Endothelial cell of hepatic sinusoid (primary cell): ENCODE data around the gene OR10G2.
"Not testable (repeated sequence)": the region's sequence is repeated elsewhere in the genome, so short reads cannot be mapped to it uniquely, and the experiment has no call there.

Source experiments
- in situ Hi-C: cut with HindIII; loops from 2 replicates; pipeline ENCODE4 v1.10.0; 2017; ENCODE audit warnings: low sequenced_read_pairs

The OR10G2 gene

GRCh38 chr14:21634840-21635239 lies at the start of gene OR10G2:
OR10G2 (minus strand) TSS chr14:21634940; CDS start chr14:21634842, 98 bp downstream.
- in situ Hi-C loops: no loop called here

GRCh38 chr14:21680072-21680471 lies 45.3 kb upstream of the OR10G2 start:
- in situ Hi-C loops: no loop called here

- in situ Hi-C loops: no loop called here
These were observed 40.8 kb upstream of the OR10G2 start for GRCh38 chr14:21675566-21675965.

GRCh38 chr14:21673718-21674117 lies 39.0 kb upstream of the OR10G2 start, which contains the start of gene OR4E1:
OR4E1 (minus strand) TSS chr14:21673818; CDS start chr14:21670935, 2,883 bp downstream.
- in situ Hi-C loops: no loop called here

- in situ Hi-C loops: no loop called here
These were observed 37.4 kb upstream of the OR10G2 start for GRCh38 chr14:21672116-21672515.

GRCh38 chr14:21671371-21671770 lies 36.6 kb upstream of the OR10G2 start:
- in situ Hi-C loops: no loop called here

- in situ Hi-C loops: no loop called here
These were observed 34.5 kb upstream of the OR10G2 start for GRCh38 chr14:21669284-21669683.

GRCh38 chr14:21668377-21668776 lies 33.6 kb upstream of the OR10G2 start:
- in situ Hi-C loops: no loop called here

- in situ Hi-C loops: no loop called here
These were observed 22.2 kb upstream of the OR10G2 start for GRCh38 chr14:21656980-21657379.

- in situ Hi-C loops: no loop called here
These were observed 19.5 kb upstream of the OR10G2 start for GRCh38 chr14:21654215-21654614.

- in situ Hi-C loops: no loop called here
These were observed 18.7 kb upstream of the OR10G2 start, which contains the start of gene OR4E2 for GRCh38 chr14:21653331-21653885. OR4E2 (plus strand) TSS chr14:21653835; CDS start chr14:21665083, 11,248 bp downstream.

GRCh38 chr14:21652209-21652808 lies 17.6 kb upstream of the OR10G2 start:
- in situ Hi-C loops: no loop called here

- in situ Hi-C loops: no loop called here
These were observed 12.6 kb upstream of the OR10G2 start for GRCh38 chr14:21647380-21647779.

- in situ Hi-C loops: no loop called here
These were observed 8.7 kb upstream of the OR10G2 start for GRCh38 chr14:21643407-21643806.

- in situ Hi-C loops: no loop called here
These were observed 7.9 kb upstream of the OR10G2 start for GRCh38 chr14:21642683-21643082.

GRCh38 chr14:21631084-21631483 lies 3.7 kb downstream of the OR10G2 start:
- in situ Hi-C loops: no loop called here

- in situ Hi-C loops: not testable (repeated sequence)
These were observed 4.2 kb downstream of the OR10G2 start for GRCh38 chr14:21630503-21630902.

GRCh38 chr14:21626491-21627230 lies 8.1 kb downstream of the OR10G2 start:
- in situ Hi-C loops: no loop called here

GRCh38 chr14:21617614-21618013 lies 17.1 kb downstream of the OR10G2 start:
- in situ Hi-C loops: no loop called here

- in situ Hi-C loops: no loop called here
These were observed 20.5 kb downstream of the OR10G2 start for GRCh38 chr14:21614240-21614639.

GRCh38 chr14:21612324-21612723 lies 22.4 kb downstream of the OR10G2 start:
- in situ Hi-C loops: no loop called here

GRCh38 chr14:21602181-21602580 lies 32.6 kb downstream of the OR10G2 start:
- in situ Hi-C loops: not testable (repeated sequence)
